Sigmoid colon (tissue), 3 donors: ENCODE data around the gene USP40.

Experiments
- CTCF ChIP-seq, 4 experiments: fragments of 450-650 bp in 3 of 4; fragments of 200-600 bp in 1 of 4; IDR thresholded peaks; one replicate each; pipeline ENCODE4 v1.5.1; 2016 to 2019; ENCODE audit warnings: antibody characterized with exemption in 4 of 4, mild to moderate bottlenecking in 3 of 4, moderate library complexity in 2 of 4
- POLR2A ChIP-seq, 2 donors: fragments of 450-650 bp; IDR thresholded peaks; one replicate each; pipeline ENCODE4 v1.6.1; 2016; ENCODE audit warnings: antibody characterized with exemption in 2 of 2, mild to moderate bottlenecking in 2 of 2, moderate library complexity in 2 of 2

- TF ChIP-seq POLR2A (IDR thresholded peaks at IDR 0.05) = no peak
- TF ChIP-seq CTCF (IDR thresholded peaks at IDR 0.05) = no peak
Measured at GRCh38 chr2:233485726-233486125, 80.9 kb downstream of the USP40 start.
